ENCODE data around the gene ZNF526. TPM values are rescaled to one million over a fixed set of nuclear protein-coding genes. Genes with fewer than 3 reads are reported as not detected.

The ZNF526 gene, protein sequence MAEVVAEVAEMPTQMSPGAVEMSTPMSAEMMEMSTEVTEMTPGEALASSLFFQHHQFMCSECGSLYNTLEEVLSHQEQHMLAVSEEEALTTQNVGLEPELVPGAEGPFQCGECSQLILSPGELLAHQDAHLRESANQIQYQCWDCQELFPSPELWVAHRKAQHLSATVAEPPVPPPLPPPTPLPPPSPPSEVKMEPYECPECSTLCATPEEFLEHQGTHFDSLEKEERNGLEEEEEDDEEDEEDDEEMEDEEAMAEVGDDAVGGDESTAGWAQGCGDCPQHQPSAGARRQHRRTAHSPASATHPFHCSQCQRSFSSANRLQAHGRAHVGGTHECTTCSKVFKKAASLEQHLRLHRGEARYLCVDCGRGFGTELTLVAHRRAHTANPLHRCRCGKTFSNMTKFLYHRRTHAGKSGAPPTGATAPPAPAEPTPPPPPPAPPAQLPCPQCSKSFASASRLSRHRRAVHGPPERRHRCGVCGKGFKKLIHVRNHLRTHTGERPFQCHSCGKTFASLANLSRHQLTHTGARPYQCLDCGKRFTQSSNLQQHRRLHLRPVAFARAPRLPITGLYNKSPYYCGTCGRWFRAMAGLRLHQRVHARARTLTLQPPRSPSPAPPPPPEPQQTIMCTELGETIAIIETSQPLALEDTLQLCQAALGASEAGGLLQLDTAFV
- 19.6 and 22.7 TPM in 2 replicates for total RNA-seq

DNA sequence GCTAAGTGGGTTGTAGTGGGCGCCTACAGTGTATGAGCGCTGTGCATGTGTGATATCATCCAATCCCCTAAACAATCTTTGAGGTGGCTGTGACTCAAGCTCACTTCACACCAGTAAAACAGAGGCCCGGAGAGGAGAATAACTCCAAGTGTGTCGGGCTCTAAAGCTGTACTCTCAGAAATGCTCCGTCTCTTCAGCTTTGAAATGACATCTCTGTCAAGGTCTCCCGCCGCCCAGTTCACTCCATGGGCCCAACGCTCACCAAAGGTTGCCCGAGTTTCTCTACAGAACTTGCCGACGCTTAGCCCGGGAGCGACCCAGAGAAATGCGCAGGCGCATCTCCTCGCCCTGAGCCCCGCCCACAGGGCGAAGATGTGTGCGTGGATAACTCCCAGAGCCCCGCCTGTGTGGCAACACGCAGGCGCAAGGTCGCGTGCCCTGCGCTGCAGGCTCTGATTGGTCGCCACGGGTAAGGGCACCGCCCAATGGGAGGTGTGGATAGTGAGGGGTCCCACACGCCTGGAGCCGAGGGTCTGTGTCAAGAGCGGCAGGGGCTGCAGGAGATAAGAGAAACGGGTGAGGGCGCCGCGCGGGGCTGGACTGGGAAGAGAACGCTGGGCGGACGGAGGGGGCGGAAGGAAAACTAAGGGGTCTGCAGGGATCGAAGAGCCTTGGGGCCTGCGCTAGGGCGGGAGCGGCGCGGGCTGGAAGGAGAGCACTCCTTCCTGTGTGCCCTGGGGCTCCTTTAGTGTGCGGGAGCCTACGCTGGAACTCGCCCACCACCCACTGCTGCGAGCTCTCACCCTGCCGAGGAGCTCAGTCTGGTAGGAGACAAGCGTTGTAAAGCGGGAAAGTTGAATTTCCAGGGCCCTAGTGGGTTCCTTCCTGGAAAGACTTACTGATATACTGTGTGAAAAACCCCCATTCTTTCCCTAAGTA, at the start of gene ZNF526:
TSS of gene ZNF526 (plus strand) at position 501 of the 939 bp plus-strand sequence. CDS start 4,092 bp downstream, outside the sequence.
- no peaks in the 10 kb centered on the region for H3K27me3 Mint-ChIP-seq
- H3K36me3 Mint-ChIP-seq (ENCODE audit: low read depth), result peaks cover 34% of the 10 kb centered on the region
- TF ChIP-seq, protein P1, sequence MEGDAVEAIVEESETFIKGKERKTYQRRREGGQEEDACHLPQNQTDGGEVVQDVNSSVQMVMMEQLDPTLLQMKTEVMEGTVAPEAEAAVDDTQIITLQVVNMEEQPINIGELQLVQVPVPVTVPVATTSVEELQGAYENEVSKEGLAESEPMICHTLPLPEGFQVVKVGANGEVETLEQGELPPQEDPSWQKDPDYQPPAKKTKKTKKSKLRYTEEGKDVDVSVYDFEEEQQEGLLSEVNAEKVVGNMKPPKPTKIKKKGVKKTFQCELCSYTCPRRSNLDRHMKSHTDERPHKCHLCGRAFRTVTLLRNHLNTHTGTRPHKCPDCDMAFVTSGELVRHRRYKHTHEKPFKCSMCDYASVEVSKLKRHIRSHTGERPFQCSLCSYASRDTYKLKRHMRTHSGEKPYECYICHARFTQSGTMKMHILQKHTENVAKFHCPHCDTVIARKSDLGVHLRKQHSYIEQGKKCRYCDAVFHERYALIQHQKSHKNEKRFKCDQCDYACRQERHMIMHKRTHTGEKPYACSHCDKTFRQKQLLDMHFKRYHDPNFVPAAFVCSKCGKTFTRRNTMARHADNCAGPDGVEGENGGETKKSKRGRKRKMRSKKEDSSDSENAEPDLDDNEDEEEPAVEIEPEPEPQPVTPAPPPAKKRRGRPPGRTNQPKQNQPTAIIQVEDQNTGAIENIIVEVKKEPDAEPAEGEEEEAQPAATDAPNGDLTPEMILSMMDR (IDR thresholded peaks at IDR 0.05), result no peak
- DNase-seq (peak; percentile 93), ATAC-seq (ENCODE audit: low read depth) (peak; percentile 83)
- H3K4me3 Mint-ChIP-seq, result peak within 1 kb of the TSS; percentile 99
- H3K4me1 Mint-ChIP-seq, result peaks cover 55% of the 10 kb centered on the region
- ChIA-PET CTCF (interaction anchor here (1.4 to 1.5 kb wide), 2 partner anchors 22 to 111 kb away, joined by 3 to 6 read pairs; no protein-coding TSS in a partner anchor), POLR2A (interaction anchor here (0.5 to 2.0 kb wide), 12 partner anchors 10 to 123 kb away, joined by 3 to 17 read pairs (median 4); partner anchors contain the start of genes CIC and POU2F2)
- H3K27ac Mint-ChIP-seq, result peak within 1 kb of the TSS; percentile 93
- no peaks in the 10 kb centered on the region for H3K9me3 Mint-ChIP-seq
- intact Hi-C loops (cut with micrococcal nuclease), result loop anchor here (1.0 to 5.0 kb wide), 3 partner anchors 43 to 60 kb away; no protein-coding TSS in a partner anchor

DNA sequence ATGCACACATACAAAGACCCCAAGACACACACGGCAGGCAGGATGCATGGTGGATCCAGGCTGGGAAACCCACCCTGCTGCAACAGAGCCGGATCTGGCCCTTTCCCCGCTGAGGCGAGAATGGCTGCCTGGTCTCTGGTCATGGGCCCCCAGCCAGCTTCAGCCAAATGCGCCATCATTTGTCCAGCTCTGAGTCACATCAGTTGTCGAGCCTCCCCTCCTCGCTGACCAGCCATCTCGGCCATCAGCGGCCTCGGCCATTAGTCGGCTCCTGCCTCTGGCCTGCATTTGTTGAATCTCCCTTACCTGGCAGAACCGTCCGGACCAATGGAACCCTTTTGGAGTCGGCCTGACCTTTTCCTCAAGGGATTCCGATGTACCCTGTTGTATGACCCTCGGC, 49.4 kb upstream of the ZNF526 start:
- DNase-seq, result no peak
- ATAC-seq (ENCODE audit: low read depth), result no peak
- Mint-ChIP-seq H3K4me3 (no peak overlapping the region), H3K27me3 (peaks cover 3% of the 10 kb centered on the region), H3K36me3 (ENCODE audit: low read depth) (no peaks in the 10 kb centered on the region), H3K27ac (no peak overlapping the region), H3K9me3 (no peaks in the 10 kb centered on the region), H3K4me1 (peaks cover 3% of the 10 kb centered on the region)
- TF ChIP-seq, protein P1 (IDR thresholded peaks at IDR 0.05), result no peak
- ChIA-PET POLR2A (interaction anchor here (0.6 kb wide), 2 partner anchors 10 to 18 kb away, joined by 3 to 5 read pairs; no protein-coding TSS in a partner anchor), CTCF (no interaction called here)
- intact Hi-C loops (cut with micrococcal nuclease), result no loop called here

DNA sequence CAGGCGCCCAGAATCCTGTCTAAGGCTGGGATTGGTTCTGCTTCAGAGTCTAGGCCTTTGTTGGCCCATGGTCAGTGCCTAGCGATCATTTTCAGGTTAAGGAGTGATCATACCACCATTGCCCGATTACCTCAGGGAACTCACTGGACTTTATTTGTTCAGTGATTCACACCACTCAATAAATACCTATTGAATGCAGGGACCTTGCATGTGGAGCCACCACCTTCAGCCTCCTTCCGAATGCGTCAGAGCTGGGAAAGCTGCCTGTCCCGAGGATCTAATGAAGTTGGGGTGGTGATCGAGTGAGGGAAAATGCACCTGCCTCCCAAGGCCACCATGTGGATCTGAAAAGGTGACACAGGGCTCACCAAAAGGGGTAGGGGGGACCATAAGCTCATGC, 47.9 kb upstream of the ZNF526 start:
- no peak overlapping the region for H3K27ac Mint-ChIP-seq
- no peaks in the 10 kb centered on the region for H3K9me3 Mint-ChIP-seq
- TF ChIP-seq, protein P1 (IDR thresholded peaks at IDR 0.05), result no peak
- ChIA-PET POLR2A (no interaction called here), CTCF (no interaction called here)
- intact Hi-C loops (cut with micrococcal nuclease), result no loop called here
- H3K4me3 Mint-ChIP-seq, result no peak overlapping the region
- H3K4me1 Mint-ChIP-seq, result peaks cover 10% of the 10 kb centered on the region
- peaks cover 8% of the 10 kb centered on the region for H3K27me3 Mint-ChIP-seq
- DNase-seq (no peak), ATAC-seq (ENCODE audit: low read depth) (no peak)
- no peaks in the 10 kb centered on the region for H3K36me3 Mint-ChIP-seq (ENCODE audit: low read depth)

DNA sequence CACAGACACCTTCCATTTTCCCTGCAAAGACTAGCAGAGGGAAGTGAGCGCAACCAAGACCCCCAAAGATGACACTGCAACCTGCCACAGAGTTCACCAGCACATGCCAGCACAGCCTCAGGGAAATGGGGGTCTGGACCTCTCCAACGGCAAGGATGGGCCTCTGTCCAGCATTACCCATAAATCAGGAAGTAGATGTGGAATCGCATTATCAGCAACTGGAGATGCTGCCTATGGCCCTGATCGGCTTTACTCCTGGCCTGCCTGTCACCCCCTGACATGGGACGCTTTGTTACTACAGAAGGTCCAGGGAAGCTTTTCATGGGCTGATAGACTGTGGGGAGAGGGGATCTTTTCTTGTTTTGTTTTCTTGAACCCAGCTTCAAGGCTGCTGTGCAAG, 46.4 kb upstream of the ZNF526 start:
- ChIA-PET POLR2A (no interaction called here), CTCF (no interaction called here)
- ATAC-seq (ENCODE audit: low read depth) (no peak), DNase-seq (no peak)
- intact Hi-C loops (cut with micrococcal nuclease), result no loop called here
- no peaks in the 10 kb centered on the region for H3K36me3 Mint-ChIP-seq (ENCODE audit: low read depth)
- peaks cover 8% of the 10 kb centered on the region for H3K27me3 Mint-ChIP-seq
- peaks cover 10% of the 10 kb centered on the region for H3K4me1 Mint-ChIP-seq
- TF ChIP-seq, protein P1 (IDR thresholded peaks at IDR 0.05), result no peak
- no peak overlapping the region for H3K4me3 Mint-ChIP-seq
- no peak overlapping the region for H3K27ac Mint-ChIP-seq
- no peaks in the 10 kb centered on the region for H3K9me3 Mint-ChIP-seq
